Naive thymus-derived CD4-positive, alpha-beta T cell (primary cell): ENCODE data around the gene DNAJC1. TPM values are rescaled to one million over a fixed set of nuclear protein-coding genes. Genes with fewer than 3 reads are reported as not detected.
"Not testable (repeated sequence)": the region's sequence is repeated elsewhere in the genome, so short reads cannot be mapped to it uniquely, and the experiment has no call there.

Source experiments
- ATAC-seq: fragments of 150-1000 bp; cut with Tn5 transposase; 2 replicates; pipeline ENCODE4 v1.10.0; 2021; ENCODE audit warnings: mild to moderate bottlenecking, moderate library complexity
- CTCF ChIA-PET: fragments of 350-600 bp; sonication (Branson Sonifier 250); formaldehyde crosslinking; loops from one replicate; lab custom pipeline; 2021; ENCODE audit warnings: antibody characterized with exemption; lab: Charles Lee
- POLR2A ChIA-PET: fragments of 350-600 bp; sonication (Branson Sonifier 250); formaldehyde crosslinking; loops from one replicate; lab custom pipeline; 2021; ENCODE audit warnings: antibody characterized with exemption, inconsistent platforms; lab: Charles Lee
- DNase-seq, 9 donors: peaks; one replicate each; pipeline versions ENCODE4 v3.0.0 to v3.0.0-alpha.2; 2020 to 2022; ENCODE audit warnings: mixed read lengths in 1 of 9
- H3K27ac ChIP-seq: one replicate; pipeline ENCODE4 v1.7.0; 2013; ENCODE audit warnings: mild to moderate bottlenecking, low read depth, low read length, moderate library complexity
- H3K27me3 ChIP-seq, 2 donors: one replicate each; pipeline ENCODE4 v1.7.0; 2013; ENCODE audit warnings: low read length in 2 of 2, mild to moderate bottlenecking in 2 of 2, moderate library complexity in 2 of 2; ENCODE audit not compliant: control insufficient read depth in 2 of 2, insufficient read depth in 2 of 2
- H3K36me3 ChIP-seq, 3 experiments: 1 replicate in 2 of 3; 2 replicates in 1 of 3; pipeline ENCODE4 v1.7.0; 2013; ENCODE audit warnings: low read length in 3 of 3, mild to moderate bottlenecking in 3 of 3, moderate library complexity in 1 of 3; ENCODE audit not compliant: insufficient read depth in 3 of 3, control insufficient read depth in 2 of 3
- H3K4me1 ChIP-seq, 2 donors: one replicate each; pipeline ENCODE4 v1.7.0; 2013; ENCODE audit warnings: low read length in 2 of 2, mild to moderate bottlenecking in 2 of 2, moderate library complexity in 1 of 2; ENCODE audit not compliant: control insufficient read depth in 2 of 2, insufficient read depth in 2 of 2
- H3K4me3 ChIP-seq: 2 replicates; pipeline ENCODE4 v1.7.0; 2013; ENCODE audit warnings: mild to moderate bottlenecking, low read length
- H3K9me3 ChIP-seq, 3 experiments: 1 replicate in 2 of 3; 2 replicates in 1 of 3; pipeline ENCODE4 v1.7.0; 2013; ENCODE audit warnings: low read length in 3 of 3; ENCODE audit not compliant: control insufficient read depth in 2 of 3
- H3K27ac Mint-ChIP-seq, 9 donors: one replicate each; pipeline ENCODE4 v1.8.0; 2020 to 2022; ENCODE audit warnings: mixed read lengths in 9 of 9, mild to moderate bottlenecking in 8 of 9, moderate library complexity in 5 of 9, inconsistent platforms in 2 of 9
- H3K27me3 Mint-ChIP-seq, 5 donors: one replicate each; pipeline ENCODE4 v1.8.0; 2021 to 2022; ENCODE audit warnings: mixed read lengths in 5 of 5, mild to moderate bottlenecking in 1 of 5
- H3K36me3 Mint-ChIP-seq, 5 donors: one replicate each; pipeline ENCODE4 v1.8.0; 2020 to 2022; ENCODE audit warnings: mixed read lengths in 5 of 5, mild to moderate bottlenecking in 3 of 5, inconsistent platforms in 1 of 5
- H3K4me1 Mint-ChIP-seq, 7 donors: one replicate each; pipeline ENCODE4 v1.8.0; 2020 to 2022; ENCODE audit warnings: mixed read lengths in 7 of 7, mild to moderate bottlenecking in 3 of 7, inconsistent platforms in 1 of 7
- H3K4me3 Mint-ChIP-seq, 10 donors: one replicate each; pipeline ENCODE4 v1.8.0; 2020 to 2022; ENCODE audit warnings: mild to moderate bottlenecking in 10 of 10, mixed read lengths in 10 of 10, moderate library complexity in 6 of 10, inconsistent platforms in 2 of 10
- H3K9me3 Mint-ChIP-seq, 11 donors: one replicate each; pipeline ENCODE4 v1.8.0; 2020 to 2022; ENCODE audit warnings: mixed read lengths in 11 of 11, mild to moderate bottlenecking in 4 of 11, inconsistent platforms in 1 of 11, moderate library complexity in 1 of 11
- intact Hi-C, 2 donors: fragments of 100-400 bp; cut with micrococcal nuclease; formaldehyde crosslinking; loops; one replicate each; pipeline ENCODE4 v1.15.1; 2023
- polyA plus RNA-seq, 2 donors: library from polyadenylated mRNA; unstranded; fragments of 300-500 nt; fragmentation: Illumina TruSeq; gene quantifications; one replicate each; pipeline ENCODE4 v1.2.3, GENCODE V29; 2021
- total RNA-seq, 6 experiments: library from RNA in 5 of 6; stranded (reverse) in 5 of 6; gene quantifications; 1 replicate in 5 of 6; 2 replicates in 1 of 6; pipeline ENCODE4 v1.2.3 and lab custom pipeline; 2021 to 2026

Gene DNAJC1
- total and polyA plus RNA-seq, 7 experiments from 2014 or later: 9.4 to 23.9 (median 12.1) TPM

DNA sequence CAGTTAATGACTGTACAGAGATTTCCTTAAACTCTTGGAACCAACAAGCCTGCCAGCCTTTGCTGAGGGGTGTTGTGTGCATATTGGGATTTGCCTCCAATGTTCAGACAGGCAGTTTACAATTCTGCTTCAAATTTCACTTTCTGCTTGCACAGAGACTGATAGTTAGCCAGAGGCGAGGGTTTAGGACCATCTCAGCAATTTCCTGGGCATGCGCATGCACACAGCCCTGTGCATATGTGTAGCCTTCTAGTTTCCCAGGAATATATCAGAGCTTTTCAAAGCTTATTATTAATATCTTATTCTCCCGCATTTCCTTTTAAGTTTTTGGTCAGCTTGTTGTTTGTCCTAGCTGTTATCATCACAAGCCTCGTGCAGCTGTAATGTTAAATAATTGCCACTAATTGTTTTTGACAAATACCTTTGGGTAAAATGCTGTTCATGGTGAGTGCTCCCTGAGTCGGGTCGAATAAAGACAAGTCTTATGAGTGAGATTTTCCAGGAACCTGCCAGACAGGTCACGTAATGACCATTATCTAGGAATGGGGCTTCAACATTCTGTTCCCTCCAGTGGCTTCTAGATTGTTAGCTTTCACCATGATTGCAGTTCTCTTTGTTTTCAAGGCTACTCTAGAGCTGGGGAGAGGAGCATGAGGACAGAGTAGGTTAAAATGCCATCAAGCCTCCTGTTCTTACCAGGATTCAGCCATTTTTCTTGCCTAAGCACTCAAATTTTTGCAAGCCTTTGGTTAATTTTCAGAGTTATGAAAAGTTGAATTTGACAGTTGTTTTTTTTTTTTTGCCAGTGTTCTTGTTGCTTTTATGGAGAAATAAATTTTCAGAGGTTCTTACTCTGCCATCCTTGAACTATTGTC is 24.1 kb upstream of the DNAJC1 start:
- H3K27ac Mint-ChIP-seq: no peak overlapping the region
- no peak overlapping the region for H3K4me3 Mint-ChIP-seq
- no peak for DNase-seq
- peaks cover 11 to 38% (median 28%) of the 10 kb centered on the region in 7 donors for H3K4me1 Mint-ChIP-seq
- H3K27ac ChIP-seq: no peak overlapping the region
- ChIA-PET CTCF (no interaction called here), POLR2A (interaction anchor here (0.6 kb wide), 3 partner anchors 19 to 290 kb away, joined by 3 to 4 read pairs (median 3); no protein-coding TSS in a partner anchor)
- H3K9me3 ChIP-seq: no peaks in the 10 kb centered on the region
- H3K9me3 Mint-ChIP-seq: peaks cover 0 to 13% (median 1%) of the 10 kb centered on the region in 11 donors
- no peak for ATAC-seq
- no peaks in the 10 kb centered on the region for H3K36me3 ChIP-seq
- intact Hi-C loops: loop anchor here in 1 of 2 donors (5.0 kb wide), 1 partner anchor 35 kb away; no protein-coding TSS in a partner anchor
- peaks cover 4 to 18% of the 10 kb centered on the region in 2 donors for H3K4me1 ChIP-seq
- H3K27me3 Mint-ChIP-seq: peaks cover 0 to 21% (median 10%) of the 10 kb centered on the region in 5 donors
- no peak overlapping the region for H3K4me3 ChIP-seq
- H3K27me3 ChIP-seq: no peaks in the 10 kb centered on the region
- H3K36me3 Mint-ChIP-seq: peaks cover 0 to 7% (median 4%) of the 10 kb centered on the region in 5 donors

DNA sequence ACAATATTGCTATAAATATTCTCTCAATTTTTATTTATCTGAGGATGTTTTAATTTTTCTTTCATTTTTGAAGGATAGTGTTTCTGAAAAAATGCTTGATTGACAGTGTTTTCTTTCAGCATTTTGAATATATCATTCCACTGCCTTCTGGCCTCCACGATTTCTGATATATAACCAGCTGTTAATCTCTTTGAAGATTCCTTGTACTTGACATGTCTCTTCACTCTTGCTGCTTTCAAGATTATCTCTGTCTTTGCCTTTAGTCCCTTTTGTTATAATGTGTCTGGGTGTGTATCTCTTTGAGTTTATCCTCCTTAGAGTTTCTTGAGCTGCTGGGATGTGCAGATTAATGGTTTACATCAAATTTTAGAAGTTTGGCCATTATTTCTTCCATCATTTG is 22.8 kb upstream of the DNAJC1 start:
- H3K36me3 Mint-ChIP-seq: peaks cover 0 to 10% (median 0%) of the 10 kb centered on the region in 5 donors
- H3K27ac Mint-ChIP-seq: no peak overlapping the region
- CTCF ChIA-PET: interaction anchor here (0.7 kb wide), 1 partner anchor 9 kb away, joined by 5 read pairs; no protein-coding TSS in a partner anchor
- ATAC-seq: no peak
- Histone ChIP-seq H3K36me3 (no peaks in the 10 kb centered on the region), H3K27me3 (no peaks in the 10 kb centered on the region), H3K27ac (no peak overlapping the region), H3K9me3 (no peaks in the 10 kb centered on the region), H3K4me1 (peaks cover 4 to 25% of the 10 kb centered on the region in 2 donors), H3K4me3 (no peak overlapping the region)
- H3K4me3 Mint-ChIP-seq: no peak overlapping the region
- H3K4me1 Mint-ChIP-seq: peaks cover 17 to 50% (median 38%) of the 10 kb centered on the region in 7 donors
- peaks cover 0 to 21% (median 6%) of the 10 kb centered on the region in 5 donors for H3K27me3 Mint-ChIP-seq
- H3K9me3 Mint-ChIP-seq: peaks cover 0 to 17% (median 0%) of the 10 kb centered on the region in 11 donors
- POLR2A ChIA-PET: interaction anchor here (0.6 to 0.7 kb wide), 2 partner anchors 521 to 964 kb away, joined by 3 read pairs; no protein-coding TSS in a partner anchor
- no peak for DNase-seq
- intact Hi-C loops: loop anchor here in 1 of 2 donors (1.0 to 5.0 kb wide), 2 partner anchors 8 to 36 kb away; no protein-coding TSS in a partner anchor

GRCh38 chr10:22023508-22023907 is 20.0 kb upstream of the DNAJC1 start:
- Mint-ChIP-seq H3K27me3 (peaks cover 0 to 11% (median 0%) of the 10 kb centered on the region in 5 donors), H3K4me3 (peak overlapping the region in 3 of 10 donors; percentile 73 to 83 (median 78)), H3K36me3 (peaks cover 0 to 10% (median 0%) of the 10 kb centered on the region in 5 donors), H3K9me3 (peaks cover 0 to 12% (median 0%) of the 10 kb centered on the region in 11 donors), H3K4me1 (peaks cover 14 to 34% (median 24%) of the 10 kb centered on the region in 7 donors), H3K27ac (peak overlapping the region in 7 of 9 donors; percentile 87 to 99 (median 94))
- no peak for DNase-seq
- POLR2A ChIA-PET: interaction anchor here (1.3 to 1.8 kb wide), 2 partner anchors 20 to 296 kb away, joined by 4 to 8 read pairs; partner anchors contain the start of gene DNAJC1
- Histone ChIP-seq H3K9me3 (no peaks in the 10 kb centered on the region), H3K27ac (no peak overlapping the region), H3K27me3 (no peaks in the 10 kb centered on the region), H3K4me3 (no peak overlapping the region), H3K36me3 (no peaks in the 10 kb centered on the region), H3K4me1 (peaks cover 4 to 19% of the 10 kb centered on the region in 2 donors)
- CTCF ChIA-PET: interaction anchor here (0.5 kb wide), 1 partner anchor 1511 kb away, joined by 3 read pairs; no protein-coding TSS in a partner anchor
- intact Hi-C loops: loop anchor here in 1 of 2 donors (5.0 kb wide), 1 partner anchor 414 kb away; no protein-coding TSS in a partner anchor
- ATAC-seq: no peak

GRCh38 chr10:22022257-22023032 is 18.9 kb upstream of the DNAJC1 start:
- peaks cover 0 to 14% (median 0%) of the 10 kb centered on the region in 11 donors for H3K9me3 Mint-ChIP-seq
- no peaks in the 10 kb centered on the region for H3K36me3 ChIP-seq
- H3K4me3 ChIP-seq: peak overlapping the region; percentile 46
- POLR2A ChIA-PET: interaction anchor here (0.6 to 1.8 kb wide), 7 partner anchors 12 to 575 kb away, joined by 3 to 8 read pairs (median 4); partner anchors contain the start of gene DNAJC1
- no peaks in the 10 kb centered on the region for H3K9me3 ChIP-seq
- peaks cover 0 to 8% (median 0%) of the 10 kb centered on the region in 5 donors for H3K27me3 Mint-ChIP-seq
- no peaks in the 10 kb centered on the region for H3K27me3 ChIP-seq
- H3K27ac ChIP-seq: peak overlapping the region; percentile 75
- peaks cover 4 to 19% of the 10 kb centered on the region in 2 donors for H3K4me1 ChIP-seq
- H3K4me3 Mint-ChIP-seq: peak overlapping the region; percentile 28 to 89 (median 84)
- ATAC-seq (peak; percentile 93), DNase-seq (peak in 8 of 9 donors; percentile 27 to 71 (median 63))
- intact Hi-C loops: loop anchor here (1.0 to 5.0 kb wide), 3 partner anchors 11 to 415 kb away; partner anchors contain the start of gene DNAJC1 (in 2 of the 2)
- CTCF ChIA-PET: interaction anchor here (1.5 kb wide), 1 partner anchor 11 kb away, joined by 4 read pairs; no protein-coding TSS in a partner anchor
- peak overlapping the region; percentile 85 to 99 (median 94) for H3K27ac Mint-ChIP-seq
- peaks cover 14 to 31% (median 21%) of the 10 kb centered on the region in 7 donors for H3K4me1 Mint-ChIP-seq
- peaks cover 0 to 10% (median 0%) of the 10 kb centered on the region in 5 donors for H3K36me3 Mint-ChIP-seq

- CTCF ChIA-PET: interaction anchor here (1.0 kb wide), 1 partner anchor 16 kb away, joined by 3 read pairs; no protein-coding TSS in a partner anchor
- POLR2A ChIA-PET: interaction anchor here (1.5 kb wide), 1 partner anchor 18 kb away, joined by 3 read pairs; no protein-coding TSS in a partner anchor
- H3K4me3 Mint-ChIP-seq: peak overlapping the region in 1 of 10 donors; percentile 51
Measured at GRCh38 chr10:22021144-22021543, 17.6 kb upstream of the DNAJC1 start.

More at GRCh38 chr10:22021144-22021543, 17.6 kb upstream of the DNAJC1 start:
- H3K27me3 Mint-ChIP-seq, H3K36me3 ChIP-seq, DNase-seq, H3K36me3 Mint-ChIP-seq, ATAC-seq, H3K4me3 ChIP-seq, H3K27ac ChIP-seq, H3K9me3 ChIP-seq, H3K27me3 ChIP-seq: not testable (repeated sequence)
- intact Hi-C loops: loop anchor here in 1 of 2 donors (5.0 kb wide), 1 partner anchor 416 kb away; no protein-coding TSS in a partner anchor
- Mint-ChIP-seq H3K27ac (peak overlapping the region in 5 of 9 donors; percentile 31 to 94 (median 75)), H3K4me1 (peaks cover 14 to 31% (median 21%) of the 10 kb centered on the region in 7 donors), H3K9me3 (peaks cover 0 to 10% (median 0%) of the 10 kb centered on the region in 11 donors)
- H3K4me1 ChIP-seq: peaks cover 4 to 19% of the 10 kb centered on the region in 2 donors
